ENCODE data around the gene NOS1AP. TPM values are rescaled to one million over a fixed set of nuclear protein-coding genes. Genes with fewer than 3 reads are reported as not detected.

NOS1AP gene
- polyA plus RNA-seq, 1 of the 3 experiments (the other 2 are of a cell fraction) = 0.03 TPM

GRCh38 chr1:162187687-162188276 lies 118.3 kb downstream of the NOS1AP start:
- no peak overlapping the region for H2AFZ ChIP-seq (ENCODE audit: low read depth)
- no peaks in the 10 kb centered on the region; a peak in 1 of 4 replicates for H3K4me1 ChIP-seq (ENCODE audit: control insufficient read depth in 1 of 2, insufficient read depth in 2 of 2, low read depth in 1 of 2, low read length in 1 of 2)
- ChIA-PET CTCF (no interaction called here), POLR2A (no interaction called here)
- no peak overlapping the region for H3K27ac ChIP-seq (ENCODE audit: low read depth in 2 of 2, low read length in 1 of 2)
- DNase-seq = no peak
- WGBS (ENCODE audit: low lambda C conversion rate) = 37% methylated on average over 1 of the region's 1 CpG
- no peak overlapping the region for H3K4me2 ChIP-seq
- no peaks in the 10 kb centered on the region for H4K20me1 ChIP-seq (ENCODE audit: insufficient read depth)
- no peaks in the 10 kb centered on the region for H3K9me2 ChIP-seq
- no peaks in the 10 kb centered on the region for H3K36me3 ChIP-seq (replicated peaks in 1 of 2; ENCODE audit: control insufficient read depth in 1 of 2, insufficient read depth in 2 of 2, low read length in 1 of 2)
- H3K9me3 ChIP-seq = no peaks in the 10 kb centered on the region
- no peaks in the 10 kb centered on the region for H3K79me2 ChIP-seq (ENCODE audit: insufficient read depth)
- H3F3A ChIP-seq (replicated peaks; ENCODE audit: insufficient read depth) = no peaks in the 10 kb centered on the region
- H3K4me3 ChIP-seq (ENCODE audit: low read depth in 2 of 2, low read length in 1 of 2) = no peak overlapping the region
- H3K9ac ChIP-seq = no peak overlapping the region
- TF ChIP-seq, protein P1, sequence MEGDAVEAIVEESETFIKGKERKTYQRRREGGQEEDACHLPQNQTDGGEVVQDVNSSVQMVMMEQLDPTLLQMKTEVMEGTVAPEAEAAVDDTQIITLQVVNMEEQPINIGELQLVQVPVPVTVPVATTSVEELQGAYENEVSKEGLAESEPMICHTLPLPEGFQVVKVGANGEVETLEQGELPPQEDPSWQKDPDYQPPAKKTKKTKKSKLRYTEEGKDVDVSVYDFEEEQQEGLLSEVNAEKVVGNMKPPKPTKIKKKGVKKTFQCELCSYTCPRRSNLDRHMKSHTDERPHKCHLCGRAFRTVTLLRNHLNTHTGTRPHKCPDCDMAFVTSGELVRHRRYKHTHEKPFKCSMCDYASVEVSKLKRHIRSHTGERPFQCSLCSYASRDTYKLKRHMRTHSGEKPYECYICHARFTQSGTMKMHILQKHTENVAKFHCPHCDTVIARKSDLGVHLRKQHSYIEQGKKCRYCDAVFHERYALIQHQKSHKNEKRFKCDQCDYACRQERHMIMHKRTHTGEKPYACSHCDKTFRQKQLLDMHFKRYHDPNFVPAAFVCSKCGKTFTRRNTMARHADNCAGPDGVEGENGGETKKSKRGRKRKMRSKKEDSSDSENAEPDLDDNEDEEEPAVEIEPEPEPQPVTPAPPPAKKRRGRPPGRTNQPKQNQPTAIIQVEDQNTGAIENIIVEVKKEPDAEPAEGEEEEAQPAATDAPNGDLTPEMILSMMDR (IDR thresholded peaks at IDR 0.05) = no peak
- TF ChIP-seq JUND (IDR thresholded peaks at IDR 0.05) (no peak), RXRA (IDR thresholded peaks at IDR 0.05; ENCODE audit: borderline replicate concordance, low read depth) (no peak), NFIC (IDR thresholded peaks at IDR 0.05; ENCODE audit: borderline replicate concordance) (no peak), RAD21 (IDR thresholded peaks at IDR 0.05; ENCODE audit: low read length) (no peak), SIN3A (IDR thresholded peaks at IDR 0.05; ENCODE audit: borderline replicate concordance, low read depth, low read length) (no peak), FOXJ3 (CRISPR knock-in tag; IDR thresholded peaks at IDR 0.05) (no peak), YY1 (IDR thresholded peaks at IDR 0.05; ENCODE audit: low read depth) (no peak), SMC3 (IDR thresholded peaks at IDR 0.05; ENCODE audit: low read depth, low read length) (no peak)
- TF ChIP-seq, protein P2, sequence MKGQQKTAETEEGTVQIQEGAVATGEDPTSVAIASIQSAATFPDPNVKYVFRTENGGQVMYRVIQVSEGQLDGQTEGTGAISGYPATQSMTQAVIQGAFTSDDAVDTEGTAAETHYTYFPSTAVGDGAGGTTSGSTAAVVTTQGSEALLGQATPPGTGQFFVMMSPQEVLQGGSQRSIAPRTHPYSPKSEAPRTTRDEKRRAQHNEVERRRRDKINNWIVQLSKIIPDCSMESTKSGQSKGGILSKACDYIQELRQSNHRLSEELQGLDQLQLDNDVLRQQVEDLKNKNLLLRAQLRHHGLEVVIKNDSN (IDR thresholded peaks at IDR 0.05; ENCODE audit: borderline replicate concordance, low read depth) = no peak
- TF ChIP-seq, protein P3, sequence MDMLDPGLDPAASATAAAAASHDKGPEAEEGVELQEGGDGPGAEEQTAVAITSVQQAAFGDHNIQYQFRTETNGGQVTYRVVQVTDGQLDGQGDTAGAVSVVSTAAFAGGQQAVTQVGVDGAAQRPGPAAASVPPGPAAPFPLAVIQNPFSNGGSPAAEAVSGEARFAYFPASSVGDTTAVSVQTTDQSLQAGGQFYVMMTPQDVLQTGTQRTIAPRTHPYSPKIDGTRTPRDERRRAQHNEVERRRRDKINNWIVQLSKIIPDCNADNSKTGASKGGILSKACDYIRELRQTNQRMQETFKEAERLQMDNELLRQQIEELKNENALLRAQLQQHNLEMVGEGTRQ (IDR thresholded peaks at IDR 0.05; ENCODE audit: borderline replicate concordance, low read depth, low read length) = no peak
- no peaks in the 10 kb centered on the region; the same call in 1 of the 2 replicates for H3K27me3 ChIP-seq (ENCODE audit: insufficient read depth)

GRCh38 chr1:162189345-162189744 lies 119.9 kb downstream of the NOS1AP start:
- H3K36me3 ChIP-seq (replicated peaks in 1 of 2; ENCODE audit: control insufficient read depth in 1 of 2, insufficient read depth in 2 of 2, low read length in 1 of 2) = no peaks in the 10 kb centered on the region
- no peaks in the 10 kb centered on the region; the same call in 1 of the 2 replicates for H3K27me3 ChIP-seq (ENCODE audit: insufficient read depth)
- no peak overlapping the region for H3K4me3 ChIP-seq (ENCODE audit: low read depth in 2 of 2, low read length in 1 of 2)
- DNase-seq = no peak
- POLR2A ChIA-PET = no interaction called here
- 78% methylated on average over 1 of the region's 1 CpG for WGBS (ENCODE audit: low lambda C conversion rate)
- H3K27ac ChIP-seq (ENCODE audit: low read depth in 2 of 2, low read length in 1 of 2) = no peak overlapping the region
- CTCF ChIA-PET = no interaction called here
- no peak overlapping the region for H3K9ac ChIP-seq
- no peaks in the 10 kb centered on the region for H3K9me2 ChIP-seq
- no peaks in the 10 kb centered on the region for H3K79me2 ChIP-seq (ENCODE audit: insufficient read depth)
- H3K9me3 ChIP-seq = no peaks in the 10 kb centered on the region
- H3F3A ChIP-seq (replicated peaks; ENCODE audit: insufficient read depth) = no peaks in the 10 kb centered on the region
- H3K4me1 ChIP-seq (ENCODE audit: control insufficient read depth in 1 of 2, insufficient read depth in 2 of 2, low read depth in 1 of 2, low read length in 1 of 2) = no peaks in the 10 kb centered on the region; a peak in 1 of 4 replicates
- no peak overlapping the region for H3K4me2 ChIP-seq
- H4K20me1 ChIP-seq (ENCODE audit: insufficient read depth) = no peaks in the 10 kb centered on the region
- H2AFZ ChIP-seq (ENCODE audit: low read depth) = no peak overlapping the region
- TF ChIP-seq, protein P1 (IDR thresholded peaks at IDR 0.05) = no peak
- TF ChIP-seq FOSL2 (IDR thresholded peaks at IDR 0.05; ENCODE audit: borderline replicate concordance, low read depth) = no peak
- no peak for TF ChIP-seq FOXM1 (IDR thresholded peaks at IDR 0.05; ENCODE audit: low read depth)
- TF ChIP-seq FOXJ3 (CRISPR knock-in tag; IDR thresholded peaks at IDR 0.05) = no peak
- TF ChIP-seq GABPA (IDR thresholded peaks at IDR 0.05; ENCODE audit: low read depth) = no peak
- no peak for TF ChIP-seq TAF1 (IDR thresholded peaks at IDR 0.05; ENCODE audit: borderline replicate concordance, low read depth, low read length)
- no peak for TF ChIP-seq EP300 (IDR thresholded peaks at IDR 0.05; ENCODE audit: borderline replicate concordance in 1 of 2, low read depth in 1 of 2, low read length in 1 of 2)
- no peak for TF ChIP-seq TEAD4 (IDR thresholded peaks at IDR 0.05; ENCODE audit: borderline replicate concordance, insufficient read depth)
- TF ChIP-seq, protein P4, sequence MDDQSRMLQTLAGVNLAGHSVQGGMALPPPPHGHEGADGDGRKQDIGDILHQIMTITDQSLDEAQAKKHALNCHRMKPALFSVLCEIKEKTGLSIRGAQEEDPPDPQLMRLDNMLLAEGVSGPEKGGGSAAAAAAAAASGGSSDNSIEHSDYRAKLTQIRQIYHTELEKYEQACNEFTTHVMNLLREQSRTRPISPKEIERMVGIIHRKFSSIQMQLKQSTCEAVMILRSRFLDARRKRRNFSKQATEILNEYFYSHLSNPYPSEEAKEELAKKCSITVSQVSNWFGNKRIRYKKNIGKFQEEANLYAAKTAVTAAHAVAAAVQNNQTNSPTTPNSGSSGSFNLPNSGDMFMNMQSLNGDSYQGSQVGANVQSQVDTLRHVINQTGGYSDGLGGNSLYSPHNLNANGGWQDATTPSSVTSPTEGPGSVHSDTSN (IDR thresholded peaks at IDR 0.05) = no peak
- TF ChIP-seq MAX (IDR thresholded peaks at IDR 0.05; ENCODE audit: low read depth) = no peak
- no peak for TF ChIP-seq GATA2 (CRISPR knock-in tag; IDR thresholded peaks at IDR 0.05)
- no peak for TF ChIP-seq RAD21 (IDR thresholded peaks at IDR 0.05; ENCODE audit: low read length)
- TF ChIP-seq RFX5 (IDR thresholded peaks at IDR 0.05; ENCODE audit: low read length) = no peak
- no peak for TF ChIP-seq MXI1 (IDR thresholded peaks at IDR 0.05; ENCODE audit: low read depth, low read length)

Measured in SK-N-SH (cell line).